ENCODE results near the gene RNF17.

DNA sequence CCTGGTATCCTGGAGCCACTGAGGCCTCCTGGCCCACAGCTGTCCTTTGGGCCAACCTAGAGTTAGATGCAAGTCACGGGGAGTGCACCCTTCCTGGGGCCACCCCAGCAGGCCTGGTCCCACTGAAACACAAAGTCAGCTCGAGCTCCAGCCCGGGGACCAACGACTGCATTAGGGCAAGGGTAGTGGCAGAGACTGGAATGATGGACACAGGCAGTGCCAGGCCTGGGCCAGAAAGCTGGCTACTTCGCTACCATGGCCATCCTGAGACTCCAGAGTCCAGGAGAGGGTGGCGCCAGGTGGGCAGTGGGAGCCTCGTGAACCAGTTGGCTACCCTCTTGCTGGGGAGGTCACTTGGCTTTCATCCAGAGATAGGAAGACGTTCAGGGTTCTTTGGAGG is 22.2 kb upstream of the RNF17 start:
- TF ChIP-seq GATA2 (IDR thresholded peaks at IDR 0.05; ENCODE audit: low read depth, low read length) (no peak), GATA3 (IDR thresholded peaks at IDR 0.05; ENCODE audit: low read depth, low read length) (no peak)
